GM20431 (cell line): Measurements from ENCODE around the gene PAN3.

ENCODE experiments used
- in situ Hi-C: fragments of 300-500 bp; cut with MseI, MboI; formaldehyde crosslinking; loops from one replicate; pipeline ENCODE4 v1.15.0; 2020; ENCODE audit warnings: low sequenced_read_pairs; ENCODE audit not compliant: unreplicated experiment

PAN3 gene

DNA sequence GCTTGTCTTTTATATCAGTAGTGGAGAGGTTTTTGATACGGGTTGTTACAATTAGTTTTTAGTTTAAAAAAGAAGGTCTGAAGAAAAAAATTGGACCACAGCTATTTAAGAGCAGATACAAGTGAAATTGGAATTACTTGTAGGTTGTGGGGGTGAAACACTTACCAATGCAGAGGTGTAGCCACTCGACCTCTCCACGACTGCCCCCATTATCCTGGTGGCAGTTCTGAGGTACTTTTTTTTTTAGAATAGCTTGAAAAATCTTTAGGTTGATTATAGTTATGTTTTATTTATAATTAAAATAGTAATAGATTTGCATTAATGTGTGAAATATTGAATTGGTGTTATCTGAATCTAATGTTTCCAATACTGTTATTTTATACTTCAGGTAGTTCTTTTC, 60.7 kb downstream of the PAN3 start:
- in situ Hi-C loops = no loop called here

DNA sequence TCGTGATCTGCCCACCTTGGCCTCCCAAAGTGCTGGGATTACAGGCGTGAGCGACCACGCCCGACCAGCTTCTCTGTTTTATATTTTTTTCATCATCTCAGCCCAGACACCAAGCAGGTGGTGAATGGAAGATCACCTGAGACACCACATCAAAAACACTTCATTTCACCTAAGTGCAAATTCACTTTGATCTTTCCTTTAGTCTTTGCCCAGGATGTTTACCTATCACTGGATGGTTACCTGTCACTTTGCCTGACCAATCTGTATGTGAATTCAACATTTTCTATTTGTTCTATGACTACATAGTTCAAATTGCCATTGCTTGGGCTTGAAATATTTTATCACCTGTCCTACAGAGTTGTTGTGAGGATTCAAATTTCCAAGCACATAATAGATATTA, 65.7 kb downstream of the PAN3 start:
- in situ Hi-C loops = no loop called here

DNA sequence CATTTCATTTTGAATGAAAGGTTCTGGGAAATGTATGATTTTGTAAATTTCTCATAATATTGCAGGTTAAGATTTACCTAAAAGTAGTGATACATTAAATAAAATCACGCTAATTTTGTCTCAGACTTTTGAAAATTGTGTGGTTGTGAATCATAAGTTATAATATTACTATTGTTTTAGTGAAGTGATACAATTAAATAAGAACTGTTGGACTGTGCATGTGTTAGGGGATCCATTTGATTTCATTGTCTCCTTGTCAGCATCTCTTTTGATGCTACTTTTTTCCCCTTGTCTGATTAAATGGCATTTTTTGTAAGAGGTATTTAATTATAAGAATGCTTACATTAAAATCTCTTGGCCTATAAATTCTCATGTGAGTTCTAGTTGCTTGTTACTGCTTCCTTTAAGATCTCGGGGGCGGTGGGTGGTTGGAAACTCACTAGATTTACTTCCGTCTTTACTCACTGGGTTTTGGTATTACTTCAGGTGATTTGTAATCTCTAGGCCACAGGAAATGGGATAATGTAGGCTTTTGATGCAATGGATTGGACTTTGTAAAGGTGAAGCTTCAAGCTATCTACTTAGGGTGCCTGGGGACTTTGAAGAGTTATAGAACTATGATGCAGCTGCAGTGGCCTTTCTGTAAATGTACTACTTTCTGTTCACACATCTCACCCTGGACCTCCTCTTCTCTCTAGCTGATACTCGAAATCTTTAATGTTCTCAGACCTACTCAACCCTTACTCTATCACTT, 66.5 kb downstream of the PAN3 start:
- in situ Hi-C loops = no loop called here

DNA sequence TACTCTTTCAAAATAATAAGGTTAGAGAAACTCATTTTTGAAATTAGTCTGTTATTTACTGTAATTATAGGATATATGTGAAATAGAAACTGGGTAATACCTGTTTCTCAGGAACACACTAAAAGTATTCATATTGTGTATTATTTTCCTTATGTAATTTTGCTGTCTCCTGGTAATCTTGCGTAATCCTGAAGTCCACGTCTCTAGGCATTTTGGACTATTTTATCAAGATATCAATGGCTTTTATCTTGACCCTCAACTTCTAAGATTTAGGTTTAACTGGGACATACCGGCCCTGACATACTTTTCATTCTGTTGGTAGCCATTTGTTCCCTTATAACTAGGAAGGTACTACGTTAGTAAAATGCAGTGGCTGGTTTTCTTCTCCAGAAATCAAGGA, 80.3 kb downstream of the PAN3 start:
- in situ Hi-C loops = no loop called here

DNA sequence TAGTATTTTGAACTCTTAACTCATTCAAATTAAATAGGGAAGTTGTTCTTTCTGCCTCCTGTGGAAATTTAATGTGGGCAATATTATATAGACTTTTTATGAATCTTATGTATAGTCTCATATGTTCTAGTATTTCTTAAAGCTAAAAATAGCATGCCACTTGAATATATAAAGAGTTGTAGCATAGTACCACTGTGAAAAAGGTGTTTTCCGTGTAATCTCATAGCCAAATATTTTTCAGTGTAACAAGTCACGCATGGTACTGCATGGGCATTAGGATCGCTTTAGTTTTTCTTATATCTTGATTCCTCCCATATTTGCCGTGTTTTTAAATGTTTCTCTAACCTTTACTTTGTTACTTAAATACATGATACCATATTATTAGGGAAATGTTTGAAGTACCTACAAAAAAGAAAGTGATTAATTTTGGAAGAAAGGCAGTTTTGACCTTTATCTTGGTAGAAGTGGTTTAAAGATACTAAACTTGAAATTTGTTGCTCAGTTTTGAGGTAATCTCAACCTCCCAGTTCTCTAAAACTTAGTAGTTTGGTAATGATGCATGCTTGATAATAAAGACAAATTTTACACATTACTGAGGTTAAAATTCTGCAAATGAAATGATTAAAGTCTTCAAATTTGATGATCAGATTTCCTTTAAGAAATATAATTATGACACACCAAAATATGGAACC, 81.2 kb downstream of the PAN3 start:
- in situ Hi-C loops = no loop called here

DNA sequence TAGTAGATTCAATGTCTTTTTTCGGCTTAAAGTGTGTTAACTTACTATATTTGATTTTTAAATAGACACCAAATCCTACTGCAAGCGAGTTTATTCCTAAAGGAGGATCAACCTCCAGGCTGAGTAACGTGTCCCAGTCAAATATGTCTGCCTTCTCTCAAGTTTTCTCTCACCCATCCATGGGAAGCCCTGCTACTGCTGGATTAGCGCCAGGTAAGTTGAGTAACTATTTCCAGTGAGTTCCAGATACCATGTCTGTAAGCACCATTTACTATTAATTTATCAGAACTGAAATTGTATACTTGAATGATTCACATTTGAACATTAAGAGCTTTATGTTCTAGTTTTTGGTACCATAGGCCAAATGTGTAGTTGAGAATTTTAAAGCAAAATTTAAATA, 81.8 kb downstream of the PAN3 start:
- in situ Hi-C loops = no loop called here

DNA sequence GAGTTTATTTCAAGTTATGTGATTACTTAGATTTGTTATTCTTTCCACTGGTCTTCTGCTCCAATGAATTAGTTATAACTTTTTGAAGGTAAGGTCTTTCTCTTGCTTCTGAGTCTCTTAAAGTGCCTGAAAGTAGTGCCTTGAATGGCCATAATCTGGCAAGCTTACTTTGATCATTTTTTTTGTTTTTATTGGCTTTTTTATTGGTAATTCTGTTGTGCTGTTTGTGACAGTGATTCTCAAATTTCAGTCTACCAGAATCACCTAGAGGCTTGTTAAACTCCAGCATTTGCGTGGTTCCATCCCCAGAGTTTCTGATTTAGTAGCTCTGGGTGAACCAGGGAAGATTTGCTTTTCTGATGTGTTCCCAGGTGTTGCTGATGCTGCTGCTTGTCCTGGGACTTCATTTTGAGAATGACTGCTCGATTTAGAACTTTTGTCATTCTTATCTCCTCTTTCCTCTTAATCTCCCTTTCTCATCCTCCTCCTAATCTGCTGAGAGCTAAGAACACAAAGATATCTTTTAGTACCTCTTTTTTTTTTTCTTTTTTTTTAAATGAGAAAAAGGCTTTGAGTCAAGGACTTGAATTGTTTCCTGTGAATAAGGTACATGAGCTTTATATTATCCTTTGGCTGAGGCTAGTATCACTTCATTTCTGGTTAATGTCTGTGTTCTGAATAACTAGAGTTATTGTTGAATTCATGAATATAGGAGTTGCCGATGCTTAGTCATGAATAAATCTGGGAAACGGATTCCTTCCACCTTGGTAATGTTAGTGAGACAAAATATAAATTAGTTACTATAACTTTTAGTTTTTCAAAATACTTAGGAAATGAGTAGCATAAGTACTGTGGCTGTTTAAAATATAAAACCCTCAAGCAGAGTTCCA, 91.4 kb downstream of the PAN3 start:
- in situ Hi-C loops = no loop called here

DNA sequence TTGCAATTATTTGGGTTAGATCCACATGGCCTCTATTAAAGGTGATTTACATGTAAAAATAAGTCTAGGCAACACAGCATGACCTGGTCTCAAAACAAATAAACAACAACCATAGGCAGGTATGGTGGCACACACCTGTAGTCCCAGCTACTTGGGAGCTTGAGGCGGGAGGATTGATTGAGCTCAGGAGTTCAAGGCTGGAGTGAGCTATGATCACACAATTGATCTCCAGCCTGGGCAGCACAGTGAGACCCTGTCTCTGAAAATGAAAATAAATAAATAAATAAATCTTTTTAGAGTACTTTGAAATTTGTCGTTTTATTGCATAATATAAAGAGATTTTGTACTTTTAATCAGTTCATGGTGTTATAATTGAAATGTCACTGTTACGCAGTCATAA, 93.3 kb downstream of the PAN3 start:
- in situ Hi-C loops = no loop called here

DNA sequence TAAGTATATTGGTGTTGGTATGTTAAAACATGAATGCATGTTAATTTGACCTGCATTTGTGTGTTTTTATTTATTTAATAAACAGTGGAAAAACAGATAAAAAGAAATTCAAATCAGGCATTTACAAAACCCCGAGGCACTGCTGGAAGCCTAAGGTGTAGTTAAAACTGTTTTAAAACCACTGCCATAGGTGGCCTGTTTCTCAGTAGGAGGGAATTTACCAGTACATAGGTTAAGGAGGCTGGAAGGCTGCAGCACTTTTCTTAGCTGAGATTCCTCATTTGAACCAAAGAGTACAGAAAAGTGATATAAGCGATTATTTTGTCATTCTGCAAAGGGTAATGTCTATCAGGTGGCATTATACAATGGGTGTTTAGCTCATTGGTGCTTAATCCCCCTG, 99.6 kb downstream of the PAN3 start:
- in situ Hi-C loops = no loop called here

DNA sequence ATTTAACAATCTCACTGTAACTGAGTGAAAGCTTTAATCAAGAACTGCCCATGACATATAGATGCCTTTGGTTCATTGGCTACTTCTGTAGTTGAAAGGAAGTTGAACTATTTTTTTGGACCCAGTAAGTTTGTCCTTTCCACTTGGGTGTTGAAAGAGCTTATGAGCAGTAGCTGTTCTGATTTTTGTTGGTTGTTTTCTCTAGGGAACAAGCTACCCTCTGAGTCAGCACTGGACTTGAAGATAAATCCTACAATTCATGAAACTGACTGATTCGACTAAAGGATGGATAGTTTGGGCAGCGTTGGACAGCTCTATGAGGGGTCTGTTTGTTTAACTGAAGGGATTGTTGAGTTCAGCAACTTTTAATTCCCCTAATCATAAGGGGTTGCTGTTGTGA, 101.0 kb downstream of the PAN3 start:
- in situ Hi-C loops = no loop called here

DNA sequence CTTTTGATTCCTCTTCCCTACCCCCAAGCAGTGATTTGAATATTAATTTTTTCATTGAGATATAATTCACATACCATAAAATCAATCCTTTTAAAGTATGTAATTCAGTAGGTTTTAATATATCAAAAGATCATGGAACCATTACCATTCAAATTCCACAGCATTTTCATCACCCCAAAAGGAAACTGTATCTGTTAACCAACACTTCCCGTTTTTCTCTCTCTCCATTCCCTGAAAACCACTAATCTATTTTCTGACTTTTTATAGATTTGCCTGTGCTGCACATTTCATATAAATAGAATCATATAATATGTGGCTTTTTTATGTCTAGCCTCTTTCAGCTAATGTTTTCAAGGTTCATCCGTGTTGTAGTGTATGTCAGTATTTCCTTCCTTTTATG, 107.1 kb downstream of the PAN3 start:
- in situ Hi-C loops = no loop called here

DNA sequence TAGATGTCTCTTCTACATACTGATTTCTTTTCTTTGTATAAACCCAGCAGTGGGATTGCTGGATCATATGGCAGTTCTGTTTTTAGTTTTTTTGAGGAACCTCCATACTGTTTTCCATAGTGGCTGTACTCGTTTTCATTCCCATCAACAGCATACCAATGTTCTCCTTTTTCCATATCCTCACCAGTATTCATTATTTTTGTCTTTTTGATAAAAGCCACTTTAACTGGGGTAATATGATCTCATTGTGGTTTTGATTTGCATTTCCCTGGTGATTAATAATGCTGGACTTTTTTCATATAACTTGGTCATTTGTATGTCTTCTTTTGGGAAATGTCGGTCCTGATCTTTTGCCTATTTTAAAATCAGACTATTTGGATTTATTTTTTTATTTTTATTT, 108.5 kb downstream of the PAN3 start:
- in situ Hi-C loops = no loop called here

DNA sequence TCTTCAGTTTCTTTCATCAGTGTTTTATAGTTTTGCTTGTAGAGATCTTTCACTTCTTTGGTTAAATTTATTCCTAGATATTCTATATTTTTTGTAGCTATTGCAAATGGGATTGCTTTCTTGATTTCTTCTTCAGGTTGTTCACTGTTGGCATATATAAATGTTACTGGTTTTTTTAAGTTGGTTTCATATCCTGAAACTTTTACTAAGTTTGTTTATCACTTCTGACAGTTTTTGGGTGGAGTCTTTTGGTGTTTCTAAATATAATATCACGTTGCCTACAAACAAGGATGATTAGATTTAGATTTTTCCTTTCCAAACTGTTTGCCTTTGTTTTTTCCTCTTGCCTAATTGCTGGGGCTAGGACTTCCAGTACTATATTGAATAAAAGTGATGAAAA, 109.7 kb downstream of the PAN3 start:
- in situ Hi-C loops = no loop called here

DNA sequence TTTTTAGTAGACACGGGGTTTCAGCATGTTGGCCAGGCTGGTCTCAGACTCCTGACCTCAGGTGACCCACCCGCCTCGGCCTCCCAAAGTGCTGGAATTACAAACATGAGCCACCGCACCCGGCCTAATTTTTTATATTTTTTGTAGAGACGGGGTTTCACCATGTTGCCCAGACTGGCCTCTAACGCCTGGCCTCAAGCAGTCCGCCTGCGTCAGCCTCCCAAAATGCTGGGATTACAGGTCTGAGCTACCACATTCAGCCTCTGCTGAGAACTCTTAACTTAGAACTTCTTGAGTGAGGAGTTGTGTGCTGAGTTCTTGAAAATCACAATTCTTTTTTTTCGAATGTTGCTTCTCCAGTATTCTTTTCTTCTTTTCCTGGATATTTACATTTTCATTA, 112.2 kb downstream of the PAN3 start:
- in situ Hi-C loops = no loop called here

DNA sequence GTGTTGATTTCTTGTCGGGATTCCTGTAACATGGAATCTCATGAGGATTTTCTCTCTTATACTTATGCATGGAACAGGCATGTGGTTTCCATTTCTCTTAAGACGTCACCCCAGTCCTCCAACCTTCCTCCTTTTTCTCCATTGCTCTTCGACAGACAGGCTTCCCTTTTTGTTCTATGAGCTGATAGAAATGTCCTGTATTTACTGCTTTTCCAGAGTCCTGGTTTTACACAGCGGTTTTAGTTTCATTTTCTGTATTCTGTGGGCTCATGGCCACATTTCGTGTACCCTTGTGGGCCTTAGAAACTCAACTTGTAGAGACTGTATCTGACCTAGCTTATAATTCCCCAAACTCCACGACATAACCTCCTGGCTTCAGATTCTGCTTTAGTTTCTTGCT, 113.1 kb downstream of the PAN3 start:
- in situ Hi-C loops = no loop called here

DNA sequence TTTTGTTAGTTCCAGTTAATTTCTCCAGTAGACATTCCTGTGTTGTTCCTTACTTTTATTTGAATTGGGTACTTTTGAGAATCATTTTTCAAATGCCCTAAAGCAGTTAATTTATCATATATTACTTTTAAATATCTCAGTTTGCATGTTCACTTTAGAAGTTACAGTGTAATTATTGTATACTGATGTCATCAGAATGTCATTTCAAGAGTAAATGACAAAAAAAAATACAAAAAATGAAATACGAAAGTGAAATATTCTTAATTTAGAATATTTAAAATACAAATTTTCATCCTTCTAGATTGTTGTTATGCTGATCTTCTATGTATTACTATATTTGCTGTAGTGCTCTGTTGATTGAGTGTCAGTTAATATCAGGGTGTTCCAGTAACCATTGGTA, 114.2 kb downstream of the PAN3 start:
- in situ Hi-C loops = no loop called here

DNA sequence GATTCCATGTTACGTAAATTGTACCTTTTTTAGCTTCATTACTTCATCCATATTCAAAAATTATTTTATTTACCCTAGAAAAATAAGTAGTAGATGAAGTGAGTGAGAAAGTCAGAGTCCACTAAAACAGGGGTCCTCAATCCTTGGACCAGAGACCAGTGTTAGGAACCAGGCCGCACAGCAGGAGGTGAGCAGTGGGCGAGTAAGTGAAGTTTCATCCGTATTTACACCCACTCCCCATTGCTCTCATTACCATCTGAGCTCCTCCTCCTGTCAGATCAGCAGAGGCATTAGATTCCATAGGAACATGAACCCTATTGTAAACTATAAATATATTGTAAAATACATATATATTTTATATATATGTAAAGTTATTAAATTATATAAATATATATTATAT, 119.0 kb downstream of the PAN3 start:
- in situ Hi-C loops = no loop called here

DNA sequence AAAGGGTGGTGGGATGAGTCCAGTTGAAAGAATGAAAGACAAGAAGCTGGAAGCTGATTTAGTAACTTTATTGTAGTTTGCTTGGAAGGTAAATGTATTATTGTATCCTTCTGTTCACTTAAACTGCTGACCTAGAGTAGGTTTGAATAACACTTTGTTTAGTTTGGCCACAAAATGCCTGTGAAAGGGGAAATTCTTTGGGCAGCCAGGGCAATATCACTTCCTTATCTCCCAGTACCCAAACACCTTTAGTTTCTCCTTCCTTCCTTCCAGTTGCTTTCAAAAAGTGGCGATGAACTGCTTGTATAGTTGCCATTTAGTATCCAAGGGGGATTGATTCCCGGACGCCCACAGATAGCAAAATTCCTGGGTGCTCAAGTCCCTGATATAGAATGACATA, 120.1 kb downstream of the PAN3 start:
- in situ Hi-C loops = no loop called here

DNA sequence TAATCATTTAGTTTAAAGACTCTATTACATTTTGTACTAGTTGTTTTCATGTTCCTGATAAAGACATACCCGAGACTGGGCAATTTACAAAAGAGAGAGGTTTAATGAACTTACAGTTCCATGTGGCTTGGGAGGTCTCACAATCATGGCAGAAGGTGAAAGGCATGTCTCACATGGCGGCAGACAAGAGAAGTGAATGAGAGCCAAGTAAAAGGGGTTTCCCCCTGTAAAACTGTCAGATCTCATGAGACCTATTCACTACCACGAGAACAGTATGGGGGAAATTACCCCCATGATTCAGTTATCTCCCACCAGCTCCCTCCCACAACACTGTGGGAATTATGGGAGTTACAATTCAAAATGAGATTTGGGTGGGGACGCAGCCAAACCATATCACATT, 129.2 kb downstream of the PAN3 start:
- in situ Hi-C loops = no loop called here

DNA sequence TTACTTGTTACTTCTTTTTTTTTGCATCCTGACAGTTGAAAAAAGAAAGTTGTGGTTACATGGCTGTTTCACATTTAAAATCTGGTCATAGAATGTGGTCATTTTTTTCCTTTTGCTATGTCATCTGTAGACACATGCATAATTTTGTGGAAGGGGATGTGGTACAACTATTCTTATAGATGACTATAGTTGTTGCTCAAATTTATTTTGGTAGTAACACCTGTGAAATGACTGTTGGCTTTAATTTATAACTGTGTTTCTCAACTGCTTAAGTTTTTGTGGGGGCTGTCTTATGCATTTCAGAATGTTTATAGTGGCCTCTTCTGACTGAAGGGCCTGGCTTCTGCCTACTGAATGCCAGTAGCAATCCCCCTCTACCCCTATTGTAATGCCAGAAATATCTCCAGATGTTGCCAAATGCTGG, 130.5 kb downstream of the PAN3 start:
- in situ Hi-C loops = no loop called here
